ENCODE results near the gene IGSF21. TPM values are rescaled to one million over a fixed set of nuclear protein-coding genes. Genes with fewer than 3 reads are reported as not detected.

IGSF21 gene
- total and polyA plus RNA-seq, 2 donors (not counting 3 experiments of a cell fraction or from before 2014, with no cell fraction given), result not detected

GRCh38 chr1:18062185-18062584, 45.4 kb upstream of the IGSF21 start:
- Histone ChIP-seq H3K27ac (ENCODE audit: insufficient read depth, low read depth, low read length) (no peak overlapping the region), H3K4me3 (replicated peaks in 1 of 3; ENCODE audit: insufficient read depth in 1 of 3, low read depth in 1 of 3, low read length in 3 of 3) (no peak overlapping the region), H3K4me1 (ENCODE audit: control insufficient read depth, extremely low read depth, insufficient read depth, low read length) (no peaks in the 10 kb centered on the region), H3K9me3 (replicated peaks; ENCODE audit: control insufficient read depth, insufficient read depth, low read length) (peaks cover 3% of the 10 kb centered on the region), H3K79me2 (ENCODE audit: control insufficient read depth, insufficient read depth, low read length) (no peaks in the 10 kb centered on the region), H3K9me1 (replicated peaks; ENCODE audit: control insufficient read depth, extremely low read depth, insufficient read depth, low read length) (no peaks in the 10 kb centered on the region), H4K20me1 (replicated peaks; ENCODE audit: control insufficient read depth, extremely low read depth, insufficient read depth, low read length) (no peaks in the 10 kb centered on the region), H2AFZ (ENCODE audit: low read depth, low read length) (no peak overlapping the region), H3K36me3 (ENCODE audit: control insufficient read depth in 2 of 2, extremely low read depth in 1 of 2, insufficient read depth in 2 of 2, low read length in 2 of 2) (no peaks in the 10 kb centered on the region), H3K9ac (replicated peaks; ENCODE audit: extremely low read depth, insufficient read depth, low read length) (no peak overlapping the region), H3K4me2 (ENCODE audit: insufficient read depth, low read length) (no peak overlapping the region), H3K27me3 (ENCODE audit: control insufficient read depth in 2 of 2, insufficient read depth in 2 of 2, low read length in 2 of 2) (no peaks in the 10 kb centered on the region)
- TF ChIP-seq POLR2AphosphoS5 (IDR thresholded peaks at IDR 0.05; ENCODE audit: insufficient read depth, low read depth, low read length), result no peak
- TF ChIP-seq MAX (IDR thresholded peaks at IDR 0.05; ENCODE audit: insufficient read depth, insufficient read length), result no peak
- intact Hi-C loops (cut with micrococcal nuclease) (no loop called here), dilution Hi-C loops (cut with MboI; ENCODE audit: extremely low pct_ligation_motif_present, low sequenced_read_pairs) (no loop called here)
- POLR2A ChIA-PET, result no interaction called here
- CTCF ChIA-PET, result no interaction called here
- no peak for FAIRE-seq
- no peak for DNase-seq (ENCODE audit: low read depth, low spot score)
- BruUV-seq (replicated peaks), result no TSS peak

DNA sequence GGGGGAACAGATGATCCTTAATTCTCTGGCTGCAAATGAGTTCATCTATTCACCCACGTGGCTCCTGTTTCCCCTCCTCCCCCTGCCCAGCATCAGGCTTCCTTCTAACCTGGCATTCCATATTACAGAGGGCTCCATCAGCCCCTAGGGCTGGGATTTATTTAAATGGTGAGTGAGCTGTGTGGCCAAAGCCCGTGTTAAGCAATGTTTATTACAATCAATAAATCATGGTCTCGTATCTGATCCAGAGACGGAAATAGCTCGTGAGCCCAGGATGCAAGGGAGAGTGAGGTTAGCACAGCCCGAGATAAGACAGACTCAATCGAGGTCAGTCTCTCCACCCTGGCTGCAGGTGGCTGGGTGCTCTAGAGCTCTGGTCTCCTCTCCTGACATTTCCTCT, 43.1 kb upstream of the IGSF21 start:
- H3K27ac ChIP-seq (ENCODE audit: insufficient read depth, low read depth, low read length), result no peak overlapping the region
- peaks cover 7% of the 10 kb centered on the region for H3K9me3 ChIP-seq (replicated peaks; ENCODE audit: control insufficient read depth, insufficient read depth, low read length)
- TF ChIP-seq MYC (IDR thresholded peaks at IDR 0.05; ENCODE audit: low read depth, low read length), result no peak
- TF ChIP-seq CTCF (IDR thresholded peaks at IDR 0.05; ENCODE audit: extremely low read depth in 1 of 2, insufficient read depth in 1 of 2, low read depth in 1 of 2, low read length in 2 of 2), result no peak
- TF ChIP-seq GATA2 (IDR thresholded peaks at IDR 0.05; ENCODE audit: insufficient read depth, insufficient read length, low read depth, low read length), result no peak
- no peak for TF ChIP-seq EZH2 (IDR thresholded peaks at IDR 0.05; ENCODE audit: borderline replicate concordance, low read depth, low read length, severe bottlenecking)
- no peak for TF ChIP-seq FOS (IDR thresholded peaks at IDR 0.05; ENCODE audit: borderline replicate concordance, insufficient read depth, low read length)
- TF ChIP-seq POLR2A (IDR thresholded peaks at IDR 0.05; ENCODE audit: low read depth, low read length), result no peak
- TF ChIP-seq MAX (IDR thresholded peaks at IDR 0.05; ENCODE audit: insufficient read depth, insufficient read length), result no peak
- TF ChIP-seq POLR2AphosphoS5 (IDR thresholded peaks at IDR 0.05; ENCODE audit: insufficient read depth, low read depth, low read length), result no peak
- TF ChIP-seq JUN (IDR thresholded peaks at IDR 0.05; ENCODE audit: borderline replicate concordance, insufficient read depth, insufficient read length, low read depth), result no peak
- BruUV-seq (replicated peaks), result no TSS peak
- FAIRE-seq, result no peak
- H2AFZ ChIP-seq (ENCODE audit: low read depth, low read length), result no peak overlapping the region
- H3K4me3 ChIP-seq (replicated peaks in 1 of 3; ENCODE audit: insufficient read depth in 1 of 3, low read depth in 1 of 3, low read length in 3 of 3), result no peak overlapping the region
- H3K9ac ChIP-seq (replicated peaks; ENCODE audit: extremely low read depth, insufficient read depth, low read length), result no peak overlapping the region
- H3K9me1 ChIP-seq (replicated peaks; ENCODE audit: control insufficient read depth, extremely low read depth, insufficient read depth, low read length), result no peaks in the 10 kb centered on the region
- CTCF ChIA-PET, result no interaction called here
- intact Hi-C loops (cut with micrococcal nuclease), result no loop called here
- no peaks in the 10 kb centered on the region for H4K20me1 ChIP-seq (replicated peaks; ENCODE audit: control insufficient read depth, extremely low read depth, insufficient read depth, low read length)
- H3K27me3 ChIP-seq (ENCODE audit: control insufficient read depth in 2 of 2, insufficient read depth in 2 of 2, low read length in 2 of 2), result no peaks in the 10 kb centered on the region
- H3K4me2 ChIP-seq (ENCODE audit: insufficient read depth, low read length), result no peak overlapping the region
- dilution Hi-C loops (cut with MboI; ENCODE audit: extremely low pct_ligation_motif_present, low sequenced_read_pairs), result no loop called here
- no peaks in the 10 kb centered on the region for H3K79me2 ChIP-seq (ENCODE audit: control insufficient read depth, insufficient read depth, low read length)
- POLR2A ChIA-PET, result no interaction called here
- no peaks in the 10 kb centered on the region for H3K4me1 ChIP-seq (ENCODE audit: control insufficient read depth, extremely low read depth, insufficient read depth, low read length)
- H3K36me3 ChIP-seq (ENCODE audit: control insufficient read depth in 2 of 2, extremely low read depth in 1 of 2, insufficient read depth in 2 of 2, low read length in 2 of 2), result no peaks in the 10 kb centered on the region
- no peak for DNase-seq (ENCODE audit: low read depth, low spot score)
